Ureter (tissue), 1 donor: ENCODE measurements around the gene TLK2. TPM values are rescaled to one million over a fixed set of nuclear protein-coding genes. Genes with fewer than 3 reads are reported as not detected.
A peak's percentile ranks its signal among the peaks of the same experiment; 100 is the strongest.
"Not testable (repeated sequence)": the region's sequence is repeated elsewhere in the genome, so short reads cannot be mapped to it uniquely, and the experiment has no call there.

Source experiments
- DNase-seq: peaks from one replicate; pipeline ENCODE4 v3.0.0-alpha.2; 2020; ENCODE audit warnings: low spot score
- total RNA-seq: library from RNA; stranded (reverse); gene quantifications from one replicate; pipeline ENCODE4 v1.2.4, GENCODE V29; 2023
- donor health status: DM: yes; HTN: yes; CAD: no.

Gene TLK2
- total RNA-seq, 1 donor from 2014 or later, result 63.9 TPM

- DNase-seq, result no peak
Observed at GRCh38 chr17:62601471-62601870, 122.8 kb downstream of the TLK2 start.

GRCh38 chr17:62603783-62604182, 125.2 kb downstream of the TLK2 start:
- not testable (repeated sequence) for DNase-seq

GRCh38 chr17:62605588-62605987, 127.0 kb downstream of the TLK2 start:
- DNase-seq, result no peak

- DNase-seq, result no peak
Observed at GRCh38 chr17:62611292-62611691, 132.7 kb downstream of the TLK2 start.

- no peak for DNase-seq
Observed at GRCh38 chr17:62611728-62612127, 133.1 kb downstream of the TLK2 start.

GRCh38 chr17:62612289-62612688, 133.7 kb downstream of the TLK2 start:
- not testable (repeated sequence) for DNase-seq

- DNase-seq, result not testable (repeated sequence)
Observed at GRCh38 chr17:62613095-62613494, 134.5 kb downstream of the TLK2 start.

GRCh38 chr17:62614142-62614541, 135.5 kb downstream of the TLK2 start:
- no peak for DNase-seq

- no peak for DNase-seq
Observed at GRCh38 chr17:62615503-62615902, 136.9 kb downstream of the TLK2 start.

GRCh38 chr17:62616993-62617893, 138.6 kb downstream of the TLK2 start:
- no peak for DNase-seq

- DNase-seq, result no peak
Observed at GRCh38 chr17:62617894-62618472, 139.4 kb downstream of the TLK2 start.

GRCh38 chr17:62618647-62619416, 140.2 kb downstream of the TLK2 start:
- no peak for DNase-seq

- DNase-seq, result no peak
Observed at GRCh38 chr17:62619417-62620155, 141.0 kb downstream of the TLK2 start.

GRCh38 chr17:62621223-62621622, 142.6 kb downstream of the TLK2 start:
- no peak for DNase-seq

- no peak for DNase-seq
Observed at GRCh38 chr17:62625184-62625869, 146.7 kb downstream of the TLK2 start.

GRCh38 chr17:62625870-62626200, 147.2 kb downstream of the TLK2 start:
- no peak for DNase-seq

GRCh38 chr17:62626719-62627218, 148.1 kb downstream of the TLK2 start:
- no peak for DNase-seq

GRCh38 chr17:62627219-62627903, 148.7 kb downstream of the TLK2 start, which contains the start of gene MRC2:
TSS of gene MRC2 (plus strand) at chr17:62627670. CDS start at chr17:62627803, 133 bp downstream.
- DNase-seq, result peak; percentile 73

- no peak for DNase-seq
Observed at GRCh38 chr17:62627904-62628633, 149.4 kb downstream of the TLK2 start.
